Measurements from ENCODE around the gene PSD4.

The PSD4 gene

GRCh38 chr2:113209646-113210171 lies 35.9 kb downstream of the PSD4 start:
- Histone ChIP-seq H4K91ac (ENCODE audit: low read length) (peak overlapping the region; percentile 23), H3K4ac (ENCODE audit: low read depth in 1 of 2, low read length in 2 of 2) (peak overlapping the region in 1 of 2 experiments; percentile 24), H3K18ac (ENCODE audit: low read depth in 1 of 2, low read length in 2 of 2) (peak overlapping the region in 1 of 2 experiments; percentile 52), H2AK5ac (ENCODE audit: low read length, severe bottlenecking) (peak overlapping the region; percentile 98), H3K27ac (ENCODE audit: low read length, poor library complexity, severe bottlenecking) (peak overlapping the region; percentile 98), H2BK15ac (ENCODE audit: low read depth, poor library complexity, severe bottlenecking) (no peak overlapping the region), H3K4me2 (ENCODE audit: low read length, poor library complexity, severe bottlenecking) (no peak overlapping the region), H3K23ac (ENCODE audit: low read length in 2 of 2) (no peak overlapping the region), H4K8ac (ENCODE audit: low read length) (no peak overlapping the region), H2BK12ac (ENCODE audit: low read length in 2 of 2) (peak overlapping the region in 1 of 2 experiments; percentile 2), H2BK120ac (ENCODE audit: low read depth, low read length) (no peak overlapping the region), H3K79me1 (replicated peaks; ENCODE audit: low read length, poor library complexity, severe bottlenecking) (peaks cover 5% of the 10 kb centered on the region), H3K36me3 (ENCODE audit: control insufficient read depth in 1 of 2, insufficient read depth in 2 of 2, low read depth in 1 of 2, low read length in 2 of 2) (peaks cover 0 to 3% of the 10 kb centered on the region in 2 experiments), H3K9me3 (ENCODE audit: control insufficient read depth, low read length) (no peaks in the 10 kb centered on the region), H2AFZ (ENCODE audit: low read depth, low read length) (no peak overlapping the region), H3K4me3 (ENCODE audit: insufficient read depth in 1 of 2, low read depth in 1 of 2, low read length in 2 of 2) (no peak overlapping the region), H3K9ac (ENCODE audit: low read length) (peak overlapping the region; percentile 87), H3K27me3 (ENCODE audit: control insufficient read depth in 1 of 2, insufficient read depth in 1 of 2, low read length in 2 of 2) (no peaks in the 10 kb centered on the region), H3K4me1 (ENCODE audit: control insufficient read depth, insufficient read depth, low read depth, low read length) (peaks cover 43% of the 10 kb centered on the region), H3K14ac (ENCODE audit: low read length in 2 of 2) (peak overlapping the region in 1 of 2 experiments; percentile 53), H2BK5ac (ENCODE audit: low read depth, low read length, poor library complexity, severe bottlenecking) (peak overlapping the region; percentile 63)
- no peak for DNase-seq
- 77% methylated on average over 10 of the region's 15 CpGs for WGBS

DNA sequence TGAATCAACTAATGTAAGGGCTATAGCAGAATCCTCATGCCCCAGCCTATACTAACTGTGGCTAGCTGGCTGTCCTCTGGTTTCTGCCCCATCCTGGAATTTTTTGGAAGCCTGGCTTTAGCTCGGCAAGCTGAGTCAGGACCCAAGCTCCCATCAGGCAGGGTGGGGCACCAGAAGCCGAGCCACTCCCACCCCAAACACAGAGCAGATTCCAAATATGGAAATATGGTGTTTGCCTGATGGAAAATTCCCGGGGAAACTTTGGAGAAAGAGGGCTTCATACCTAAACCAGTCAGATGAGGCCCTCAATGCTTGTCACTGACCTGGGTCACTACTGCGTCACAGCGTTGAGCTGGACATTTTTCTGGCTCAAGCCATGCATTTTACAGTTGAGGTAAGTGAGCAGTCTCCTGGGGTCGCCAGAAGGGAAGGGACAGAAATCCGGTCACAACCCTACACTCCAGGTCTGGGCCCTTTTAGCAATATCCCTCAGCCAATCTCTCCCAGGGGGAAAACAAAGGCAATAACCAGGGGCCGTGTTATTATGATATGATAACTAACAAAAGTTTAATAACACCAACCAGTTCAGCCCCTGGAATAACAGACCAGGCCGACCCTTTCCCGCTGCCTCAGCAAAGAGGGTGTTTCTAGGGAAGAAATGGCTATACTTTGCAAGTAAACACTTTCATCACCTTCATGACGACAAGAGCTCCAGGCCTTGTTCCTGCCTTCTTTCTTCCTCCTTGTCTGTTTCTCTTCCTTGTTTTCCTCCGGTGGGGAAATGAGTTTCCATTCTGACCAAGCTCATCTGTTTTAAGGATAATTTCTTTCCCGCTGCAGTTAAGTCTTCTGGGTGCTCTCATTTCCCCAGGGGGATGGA lies 37.7 kb downstream of the PSD4 start:
- H3K14ac ChIP-seq (ENCODE audit: low read length in 2 of 2) = no peak overlapping the region
- peak overlapping the region; percentile 93 for H2BK5ac ChIP-seq (ENCODE audit: low read depth, low read length, poor library complexity, severe bottlenecking)
- no peak overlapping the region for H3K23ac ChIP-seq (ENCODE audit: low read length in 2 of 2)
- peak overlapping the region in 1 of 2 experiments; percentile 78 for H3K18ac ChIP-seq (ENCODE audit: low read depth in 1 of 2, low read length in 2 of 2)
- peak; percentile 38 for DNase-seq
- H3K4me1 ChIP-seq (ENCODE audit: control insufficient read depth, insufficient read depth, low read depth, low read length) = peaks cover 50% of the 10 kb centered on the region
- peaks cover 0 to 10% of the 10 kb centered on the region in 2 experiments for H3K36me3 ChIP-seq (ENCODE audit: control insufficient read depth in 1 of 2, insufficient read depth in 2 of 2, low read depth in 1 of 2, low read length in 2 of 2)
- H3K79me1 ChIP-seq (replicated peaks; ENCODE audit: low read length, poor library complexity, severe bottlenecking) = peaks cover 2% of the 10 kb centered on the region
- H3K4me2 ChIP-seq (ENCODE audit: low read length, poor library complexity, severe bottlenecking) = peak overlapping the region; percentile 35
- peak overlapping the region; percentile 98 for H3K27ac ChIP-seq (ENCODE audit: low read length, poor library complexity, severe bottlenecking)
- no peak overlapping the region for H2BK15ac ChIP-seq (ENCODE audit: low read depth, poor library complexity, severe bottlenecking)
- H2BK12ac ChIP-seq (ENCODE audit: low read length in 2 of 2) = peak overlapping the region in 1 of 2 experiments; percentile 6
- H3K4ac ChIP-seq (ENCODE audit: low read depth in 1 of 2, low read length in 2 of 2) = no peak overlapping the region
- H4K91ac ChIP-seq (ENCODE audit: low read length) = peak overlapping the region; percentile 40
- H4K8ac ChIP-seq (ENCODE audit: low read length) = peak overlapping the region; percentile 60
- H3K27me3 ChIP-seq (ENCODE audit: control insufficient read depth in 1 of 2, insufficient read depth in 1 of 2, low read length in 2 of 2) = no peaks in the 10 kb centered on the region
- H2AFZ ChIP-seq (ENCODE audit: low read depth, low read length) = no peak overlapping the region
- no peak overlapping the region for H2BK120ac ChIP-seq (ENCODE audit: low read depth, low read length)
- peak overlapping the region; percentile 87 for H3K9ac ChIP-seq (ENCODE audit: low read length)
- H3K4me3 ChIP-seq (ENCODE audit: insufficient read depth in 1 of 2, low read depth in 1 of 2, low read length in 2 of 2) = peak overlapping the region in 1 of 2 experiments; percentile 28
- peak overlapping the region; percentile 98 for H2AK5ac ChIP-seq (ENCODE audit: low read length, severe bottlenecking)
- WGBS = 71% methylated on average over 10 of the region's 13 CpGs
- H3K9me3 ChIP-seq (ENCODE audit: control insufficient read depth, low read length) = no peaks in the 10 kb centered on the region

DNA sequence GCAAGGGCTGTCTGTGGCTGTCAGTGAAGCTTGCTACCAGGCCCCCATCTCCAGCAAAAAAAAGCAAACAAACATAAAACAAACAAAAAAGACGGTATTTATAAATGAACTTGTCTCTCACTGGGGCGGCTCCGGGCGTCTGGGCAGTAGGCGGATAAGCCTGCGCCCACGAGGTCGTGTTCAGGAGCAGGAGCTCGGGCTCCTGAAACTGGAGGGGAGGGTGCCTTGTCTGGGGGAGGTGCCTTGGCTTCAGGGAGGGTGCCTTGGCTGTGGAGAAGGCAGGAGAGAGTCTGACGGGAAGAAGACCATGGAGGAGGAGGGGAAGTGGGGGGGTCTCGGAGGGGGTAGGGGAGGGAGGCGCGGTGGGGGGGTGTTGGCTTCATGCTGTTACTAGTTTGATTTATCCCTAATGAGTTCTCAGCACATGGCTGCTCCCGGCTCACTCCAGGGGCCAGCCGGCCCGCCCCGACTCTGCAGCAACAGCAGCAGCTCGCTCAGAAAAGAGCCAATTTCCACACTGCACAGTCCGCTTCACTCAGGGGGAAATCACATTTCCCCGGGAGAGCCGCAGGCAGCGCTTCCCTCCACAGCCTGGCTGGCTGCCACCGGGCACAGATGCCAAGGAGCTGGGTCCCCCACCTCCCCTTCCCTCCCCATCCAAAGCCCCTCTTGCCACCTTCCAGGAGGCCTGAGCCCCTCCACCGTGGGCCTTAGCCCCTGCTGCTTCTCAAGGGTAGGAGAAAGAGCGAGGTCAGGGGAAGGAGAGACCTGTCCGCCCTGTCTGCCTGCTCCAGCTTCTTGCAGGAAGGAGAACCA lies 38.7 kb downstream of the PSD4 start:
- H2BK120ac ChIP-seq (ENCODE audit: low read depth, low read length) = no peak overlapping the region
- peak overlapping the region in 1 of 2 experiments; percentile 28 for H3K4me3 ChIP-seq (ENCODE audit: insufficient read depth in 1 of 2, low read depth in 1 of 2, low read length in 2 of 2)
- H2AFZ ChIP-seq (ENCODE audit: low read depth, low read length) = no peak overlapping the region
- H3K27me3 ChIP-seq (ENCODE audit: control insufficient read depth in 1 of 2, insufficient read depth in 1 of 2, low read length in 2 of 2) = no peaks in the 10 kb centered on the region
- DNase-seq = peak; percentile 21
- H2BK12ac ChIP-seq (ENCODE audit: low read length in 2 of 2) = peak overlapping the region in 1 of 2 experiments; percentile 6
- peak overlapping the region in 1 of 2 experiments; percentile 4 for H3K4ac ChIP-seq (ENCODE audit: low read depth in 1 of 2, low read length in 2 of 2)
- H2BK5ac ChIP-seq (ENCODE audit: low read depth, low read length, poor library complexity, severe bottlenecking) = peak overlapping the region; percentile 93
- peak overlapping the region; percentile 98 for H2AK5ac ChIP-seq (ENCODE audit: low read length, severe bottlenecking)
- peak overlapping the region; percentile 87 for H3K9ac ChIP-seq (ENCODE audit: low read length)
- peak overlapping the region; percentile 78 for H3K18ac ChIP-seq (ENCODE audit: low read depth in 1 of 2, low read length in 2 of 2)
- H3K27ac ChIP-seq (ENCODE audit: low read length, poor library complexity, severe bottlenecking) = peak overlapping the region; percentile 98
- 42% methylated on average over 23 of the region's 26 CpGs for WGBS
- no peaks in the 10 kb centered on the region for H3K79me1 ChIP-seq (replicated peaks; ENCODE audit: low read length, poor library complexity, severe bottlenecking)
- H3K4me1 ChIP-seq (ENCODE audit: control insufficient read depth, insufficient read depth, low read depth, low read length) = peaks cover 54% of the 10 kb centered on the region
- H2BK15ac ChIP-seq (ENCODE audit: low read depth, poor library complexity, severe bottlenecking) = peak overlapping the region; percentile 73
- H3K23ac ChIP-seq (ENCODE audit: low read length in 2 of 2) = no peak overlapping the region
- H3K4me2 ChIP-seq (ENCODE audit: low read length, poor library complexity, severe bottlenecking) = peak overlapping the region; percentile 35
- no peaks in the 10 kb centered on the region for H3K9me3 ChIP-seq (ENCODE audit: control insufficient read depth, low read length)
- H4K91ac ChIP-seq (ENCODE audit: low read length) = peak overlapping the region; percentile 82
- H3K14ac ChIP-seq (ENCODE audit: low read length in 2 of 2) = peak overlapping the region in 1 of 2 experiments; percentile 26
- peak overlapping the region; percentile 56 for H4K8ac ChIP-seq (ENCODE audit: low read length)
- peaks cover 0 to 10% of the 10 kb centered on the region in 2 experiments for H3K36me3 ChIP-seq (ENCODE audit: control insufficient read depth in 1 of 2, insufficient read depth in 2 of 2, low read depth in 1 of 2, low read length in 2 of 2)

All from mesenchymal stem cell (in vitro differentiated cells and primary cell).